Keratinocyte (primary cell): ENCODE measurements around the gene ARFGAP3. TPM values are rescaled to one million over a fixed set of nuclear protein-coding genes. Genes with fewer than 3 reads are reported as not detected.

Experiments used
- DNase-seq: peaks from one replicate; pipeline ENCODE4 v3.0.0-alpha.2; 2011; ENCODE audit warnings: low read depth, missing footprints, low spot score
- FAIRE-seq: peaks from 2 replicates; lab custom pipeline; 2011; peaks lifted over from hg19 to GRCh38; lab: Jason Lieb, UNC
- H2AFZ ChIP-seq: 2 replicates; pipeline ENCODE4 v1.6.0; 2012; ENCODE audit warnings: low read length, control low read depth, inconsistent platforms; ENCODE audit not compliant: control insufficient read depth
- H3K27ac ChIP-seq: 2 replicates; pipeline ENCODE4 v1.5.1; 2011; ENCODE audit warnings: low read length; ENCODE audit not compliant: control insufficient read depth, insufficient read depth
- H3K27me3 ChIP-seq: 3 replicates; pipeline ENCODE4 v1.6.0; 2011; ENCODE audit warnings: low read length; ENCODE audit not compliant: control insufficient read depth, insufficient read depth; ENCODE audit errors: extremely low read depth
- H3K36me3 ChIP-seq, 2 experiments: 2 replicates in 1 of 2; 3 replicates in 1 of 2; pipeline ENCODE4 v1.5.1; 2011; ENCODE audit warnings: low read length in 2 of 2, mild to moderate bottlenecking in 1 of 2; ENCODE audit not compliant: control insufficient read depth in 2 of 2, insufficient read depth in 2 of 2; ENCODE audit errors: extremely low read depth in 1 of 2
- H3K4me1 ChIP-seq: 3 replicates; pipeline ENCODE4 v1.5.1; 2011; ENCODE audit warnings: low read length; ENCODE audit not compliant: control insufficient read depth, insufficient read depth; ENCODE audit errors: extremely low read depth
- H3K4me2 ChIP-seq: 3 replicates; pipeline ENCODE4 v1.6.0; 2011; ENCODE audit warnings: low read depth, low read length; ENCODE audit not compliant: control insufficient read depth, insufficient read depth; ENCODE audit errors: extremely low read depth
- H3K4me3 ChIP-seq, 3 experiments: fragments of 200-600 bp in 1 of 3; sonication (generic) in 1 of 3; 2 replicates in 2 of 3; 3 replicates in 1 of 3; pipeline ENCODE4 v1.5.1; 2011 to 2016; ENCODE audit warnings: low read length in 3 of 3, mild to moderate bottlenecking in 3 of 3, control low read depth in 2 of 3, inconsistent platforms in 1 of 3, low read depth in 1 of 3, mixed read lengths in 1 of 3, mixed run types in 1 of 3, moderate library complexity in 1 of 3; ENCODE audit not compliant: control insufficient read depth in 2 of 3, insufficient read depth in 2 of 3; ENCODE audit errors: extremely low read depth in 1 of 3
- H3K79me2 ChIP-seq: 2 replicates; pipeline ENCODE4 v1.6.0; 2012; ENCODE audit warnings: low read length; ENCODE audit not compliant: control insufficient read depth, insufficient read depth
- H3K9ac ChIP-seq: 3 replicates; pipeline ENCODE4 v1.6.0; 2011; ENCODE audit warnings: low read length; ENCODE audit not compliant: control insufficient read depth, insufficient read depth; ENCODE audit errors: extremely low read depth
- H3K9me1 ChIP-seq: 3 replicates; pipeline ENCODE4 v1.6.0; 2011; ENCODE audit warnings: low read length; ENCODE audit not compliant: control insufficient read depth, insufficient read depth; ENCODE audit errors: extremely low read depth
- H3K9me3 ChIP-seq: 2 replicates; pipeline ENCODE4 v1.5.1; 2012; ENCODE audit warnings: low read depth, low read length; ENCODE audit not compliant: control insufficient read depth
- H4K20me1 ChIP-seq: 3 replicates; pipeline ENCODE4 v1.6.0; 2011; ENCODE audit warnings: low read length; ENCODE audit not compliant: control insufficient read depth, insufficient read depth; ENCODE audit errors: extremely low read depth
- EZH2 ChIP-seq: IDR thresholded peaks from one replicate; pipeline ENCODE4 v1.6.1; 2012; ENCODE audit warnings: inconsistent platforms, mild to moderate bottlenecking, low read length, moderate library complexity
- dilution Hi-C: fragments of 300-500 bp; cut with MboI; formaldehyde crosslinking; loops from one replicate; pipeline ENCODE4 v1.7.0; 2020; ENCODE audit warnings: low sequenced_read_pairs; ENCODE audit not compliant: extremely low pct_ligation_motif_present
- polyA plus RNA-seq, 5 experiments: library from polyadenylated mRNA; depleted of rRNA in 3 of 5; stranded (reverse) in 3 of 5; stranded (forward) in 1 of 5; unstranded in 1 of 5; fragments of >200 nt; gene quantifications; 1 replicate in 1 of 5; 2 replicates in 3 of 5; 3 replicates in 1 of 5; pipeline versions ENCODE4 v1.2.1 to v1.2.3, GENCODE V29; 2011 to 2012; ENCODE audit warnings: missing spikeins in 2 of 5, low read depth in 1 of 5, low replicate concordance in 1 of 5
- TF ChIP-seq, protein P1 (sequence below), 3 experiments: IDR thresholded peaks in 1 of 3; conservative IDR thresholded peaks in 1 of 3; optimal IDR thresholded peaks in 1 of 3; 2 replicates in 2 of 3; 3 replicates in 1 of 3; pipeline versions ENCODE3 to v1.5.1; 2011; ENCODE audit warnings: low read length in 3 of 3, mild to moderate bottlenecking in 3 of 3, moderate library complexity in 2 of 3, control low read depth in 1 of 3, inconsistent platforms in 1 of 3; ENCODE audit not compliant: insufficient read depth in 2 of 3; ENCODE audit errors: extremely low read depth in 1 of 3

Gene ARFGAP3
- polyA plus RNA-seq, 1 donor (not counting 4 experiments of a cell fraction or from before 2014, with no cell fraction given) = 28.3 TPM

DNA sequence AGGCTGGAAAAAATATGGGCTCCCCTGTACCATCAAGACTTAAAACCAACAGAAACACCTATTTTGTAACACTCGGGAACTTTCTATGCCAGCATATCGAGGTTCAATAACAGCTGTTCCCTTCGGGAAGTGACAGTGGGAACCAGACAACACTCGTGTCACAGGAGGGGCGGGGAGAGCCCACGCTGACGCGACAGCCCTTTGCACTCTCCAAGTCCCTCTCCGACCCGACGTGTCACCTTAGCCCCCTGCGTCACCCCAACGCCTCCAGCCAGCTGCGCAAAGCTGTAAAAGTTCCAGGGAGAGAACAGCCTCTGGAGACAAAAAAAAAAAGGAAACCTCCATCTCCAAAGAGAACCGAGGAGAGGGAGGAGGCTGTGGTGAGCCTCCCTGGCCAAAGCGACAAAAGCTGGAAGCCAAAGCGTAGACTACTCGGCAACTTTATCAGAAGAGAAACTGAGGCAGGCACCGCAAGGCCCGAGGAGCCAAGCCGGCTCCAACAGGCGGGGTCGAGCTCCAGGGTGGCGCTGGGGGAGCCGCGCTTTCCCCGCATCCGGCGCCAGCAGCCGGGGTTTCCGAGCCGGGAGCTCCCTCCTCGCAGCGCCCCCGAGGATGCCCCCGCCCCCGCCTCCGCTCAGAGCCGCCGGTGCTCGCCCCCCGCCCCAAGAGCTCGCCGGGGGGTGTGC lies 751 bp downstream of the ARFGAP3 start:
- peak overlapping the region; percentile 87 for H3K27ac ChIP-seq
- H3K27me3 ChIP-seq = no peaks in the 10 kb centered on the region
- FAIRE-seq (no peak), DNase-seq (no peak)
- peaks cover 3% of the 10 kb centered on the region for H4K20me1 ChIP-seq
- H3K9me3 ChIP-seq = no peaks in the 10 kb centered on the region
- H3K36me3 ChIP-seq = peaks cover 2 to 3% of the 10 kb centered on the region in 2 experiments
- peak overlapping the region; percentile 93 for H3K4me2 ChIP-seq
- H3K79me2 ChIP-seq = peaks cover 37% of the 10 kb centered on the region
- H3K4me1 ChIP-seq = peaks cover 4% of the 10 kb centered on the region
- peak overlapping the region; percentile 56 for H2AFZ ChIP-seq
- TF ChIP-seq, protein P1, sequence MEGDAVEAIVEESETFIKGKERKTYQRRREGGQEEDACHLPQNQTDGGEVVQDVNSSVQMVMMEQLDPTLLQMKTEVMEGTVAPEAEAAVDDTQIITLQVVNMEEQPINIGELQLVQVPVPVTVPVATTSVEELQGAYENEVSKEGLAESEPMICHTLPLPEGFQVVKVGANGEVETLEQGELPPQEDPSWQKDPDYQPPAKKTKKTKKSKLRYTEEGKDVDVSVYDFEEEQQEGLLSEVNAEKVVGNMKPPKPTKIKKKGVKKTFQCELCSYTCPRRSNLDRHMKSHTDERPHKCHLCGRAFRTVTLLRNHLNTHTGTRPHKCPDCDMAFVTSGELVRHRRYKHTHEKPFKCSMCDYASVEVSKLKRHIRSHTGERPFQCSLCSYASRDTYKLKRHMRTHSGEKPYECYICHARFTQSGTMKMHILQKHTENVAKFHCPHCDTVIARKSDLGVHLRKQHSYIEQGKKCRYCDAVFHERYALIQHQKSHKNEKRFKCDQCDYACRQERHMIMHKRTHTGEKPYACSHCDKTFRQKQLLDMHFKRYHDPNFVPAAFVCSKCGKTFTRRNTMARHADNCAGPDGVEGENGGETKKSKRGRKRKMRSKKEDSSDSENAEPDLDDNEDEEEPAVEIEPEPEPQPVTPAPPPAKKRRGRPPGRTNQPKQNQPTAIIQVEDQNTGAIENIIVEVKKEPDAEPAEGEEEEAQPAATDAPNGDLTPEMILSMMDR (optimal IDR thresholded peaks at IDR 0.05 in 1 of 3, IDR thresholded peaks at IDR 0.05 in 1 of 3, conservative IDR thresholded peaks at IDR 0.05 in 1 of 3; ENCODE audit: extremely low read depth in 1 of 3, insufficient read depth in 2 of 3, low read length in 3 of 3) = no peak
- TF ChIP-seq EZH2 = no peak
- H3K4me3 ChIP-seq = peak overlapping the region; percentile 82 to 95 (median 92)
- H3K9ac ChIP-seq = peak overlapping the region; percentile 95
- dilution Hi-C loops = no loop called here
- H3K9me1 ChIP-seq = no peaks in the 10 kb centered on the region

DNA sequence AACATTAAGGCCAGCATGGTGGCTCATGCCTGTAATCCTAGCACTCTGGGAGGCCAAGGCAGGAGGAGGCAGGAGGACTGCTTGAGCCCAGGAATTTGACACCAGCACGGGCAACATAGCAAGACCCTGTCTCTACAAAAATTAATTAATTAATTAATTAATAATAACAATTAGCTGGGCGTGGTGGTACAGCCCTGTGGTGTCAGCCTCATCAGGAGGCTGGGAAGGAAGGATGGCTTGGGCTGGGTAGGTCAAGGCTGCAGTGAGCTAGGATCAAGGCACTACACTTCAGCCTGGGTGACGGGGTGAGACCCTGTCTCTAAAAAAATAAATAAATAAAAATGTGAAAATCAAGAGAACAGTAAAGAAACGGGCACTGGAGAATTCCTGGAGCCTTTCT lies 1.4 kb downstream of the ARFGAP3 start:
- Histone ChIP-seq H3K4me3 (peak overlapping the region; percentile 82 to 95 (median 92)), H3K4me1 (peaks cover 4% of the 10 kb centered on the region), H4K20me1 (peaks cover 3% of the 10 kb centered on the region), H2AFZ (no peak overlapping the region), H3K79me2 (peaks cover 43% of the 10 kb centered on the region), H3K27ac (peak overlapping the region; percentile 87), H3K4me2 (peak overlapping the region; percentile 93), H3K9me3 (no peaks in the 10 kb centered on the region), H3K9me1 (no peaks in the 10 kb centered on the region), H3K9ac (peak overlapping the region; percentile 95), H3K36me3 (peaks cover 2 to 3% of the 10 kb centered on the region in 2 experiments), H3K27me3 (no peaks in the 10 kb centered on the region)
- no peak for TF ChIP-seq EZH2
- TF ChIP-seq, protein P1 (optimal IDR thresholded peaks at IDR 0.05 in 1 of 3, IDR thresholded peaks at IDR 0.05 in 1 of 3, conservative IDR thresholded peaks at IDR 0.05 in 1 of 3; ENCODE audit: extremely low read depth in 1 of 3, insufficient read depth in 2 of 3, low read length in 3 of 3) = no peak
- DNase-seq = no peak
- dilution Hi-C loops = no loop called here
- FAIRE-seq = no peak
